Right lobe of liver (tissue), 4 donors: ENCODE data around the gene ARL8B.

Source experiments
- POLR2A ChIP-seq: fragments of 450-650 bp; IDR thresholded peaks from one replicate; pipeline ENCODE4 v1.6.1; 2017; ENCODE audit warnings: antibody characterized with exemption, mild to moderate bottlenecking
- TF ChIP-seq, protein P1 (sequence below), 4 donors: fragments of 200-600 bp in 3 of 4; fragments of 450-650 bp in 1 of 4; IDR thresholded peaks; one replicate each; pipeline versions ENCODE4 v1.5.1 to v1.8.0; 2016 to 2022; ENCODE audit warnings: antibody characterized with exemption in 4 of 4, mild to moderate bottlenecking in 2 of 4
- donor health status: DM: no; HTN: no; CAD: no.
- donor health status: DM: no; HTN: no; CAD: no.
- donor health status: DM: no; HTN: yes; CAD: no.

DNA sequence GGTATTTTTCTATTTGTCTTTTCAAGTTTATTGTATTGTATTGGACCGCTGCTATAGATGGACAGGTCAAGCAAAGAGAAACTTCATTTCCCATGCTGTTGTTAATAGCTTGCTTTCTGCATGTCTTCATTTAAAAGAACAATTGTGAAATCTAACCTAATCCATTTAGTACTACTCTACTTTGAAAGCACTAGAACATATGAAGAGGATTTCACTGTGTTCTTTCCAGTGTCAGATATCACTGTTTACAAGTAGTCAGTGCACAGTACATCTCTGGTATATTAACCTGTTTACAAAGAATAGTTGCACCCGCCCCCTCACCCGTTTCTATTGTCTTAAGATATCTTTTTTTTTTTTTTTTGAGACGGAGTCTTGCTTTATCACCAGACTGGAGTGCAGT is 43.6 kb downstream of the ARL8B start:
- TF ChIP-seq, protein P1, sequence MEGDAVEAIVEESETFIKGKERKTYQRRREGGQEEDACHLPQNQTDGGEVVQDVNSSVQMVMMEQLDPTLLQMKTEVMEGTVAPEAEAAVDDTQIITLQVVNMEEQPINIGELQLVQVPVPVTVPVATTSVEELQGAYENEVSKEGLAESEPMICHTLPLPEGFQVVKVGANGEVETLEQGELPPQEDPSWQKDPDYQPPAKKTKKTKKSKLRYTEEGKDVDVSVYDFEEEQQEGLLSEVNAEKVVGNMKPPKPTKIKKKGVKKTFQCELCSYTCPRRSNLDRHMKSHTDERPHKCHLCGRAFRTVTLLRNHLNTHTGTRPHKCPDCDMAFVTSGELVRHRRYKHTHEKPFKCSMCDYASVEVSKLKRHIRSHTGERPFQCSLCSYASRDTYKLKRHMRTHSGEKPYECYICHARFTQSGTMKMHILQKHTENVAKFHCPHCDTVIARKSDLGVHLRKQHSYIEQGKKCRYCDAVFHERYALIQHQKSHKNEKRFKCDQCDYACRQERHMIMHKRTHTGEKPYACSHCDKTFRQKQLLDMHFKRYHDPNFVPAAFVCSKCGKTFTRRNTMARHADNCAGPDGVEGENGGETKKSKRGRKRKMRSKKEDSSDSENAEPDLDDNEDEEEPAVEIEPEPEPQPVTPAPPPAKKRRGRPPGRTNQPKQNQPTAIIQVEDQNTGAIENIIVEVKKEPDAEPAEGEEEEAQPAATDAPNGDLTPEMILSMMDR (IDR thresholded peaks at IDR 0.05), result no peak
- TF ChIP-seq POLR2A, result no peak
